Measurements from ENCODE around the gene CACNA1S.

CACNA1S gene

GRCh38 chr1:201006450-201006849, 105.8 kb downstream of the CACNA1S start:
- H3K4me3 ChIP-seq (ENCODE audit: low read length) = no peak overlapping the region
- no peaks in the 10 kb centered on the region for H3K9me2 ChIP-seq (replicated peaks; ENCODE audit: insufficient read depth, low read length)
- TF ChIP-seq EZH2phosphoT487 (IDR thresholded peaks at IDR 0.05; ENCODE audit: low read length) (no peak), EZH2 (optimal IDR thresholded peaks at IDR 0.05; ENCODE audit: low read depth, low read length) (no peak)
- TF ChIP-seq, protein P1, sequence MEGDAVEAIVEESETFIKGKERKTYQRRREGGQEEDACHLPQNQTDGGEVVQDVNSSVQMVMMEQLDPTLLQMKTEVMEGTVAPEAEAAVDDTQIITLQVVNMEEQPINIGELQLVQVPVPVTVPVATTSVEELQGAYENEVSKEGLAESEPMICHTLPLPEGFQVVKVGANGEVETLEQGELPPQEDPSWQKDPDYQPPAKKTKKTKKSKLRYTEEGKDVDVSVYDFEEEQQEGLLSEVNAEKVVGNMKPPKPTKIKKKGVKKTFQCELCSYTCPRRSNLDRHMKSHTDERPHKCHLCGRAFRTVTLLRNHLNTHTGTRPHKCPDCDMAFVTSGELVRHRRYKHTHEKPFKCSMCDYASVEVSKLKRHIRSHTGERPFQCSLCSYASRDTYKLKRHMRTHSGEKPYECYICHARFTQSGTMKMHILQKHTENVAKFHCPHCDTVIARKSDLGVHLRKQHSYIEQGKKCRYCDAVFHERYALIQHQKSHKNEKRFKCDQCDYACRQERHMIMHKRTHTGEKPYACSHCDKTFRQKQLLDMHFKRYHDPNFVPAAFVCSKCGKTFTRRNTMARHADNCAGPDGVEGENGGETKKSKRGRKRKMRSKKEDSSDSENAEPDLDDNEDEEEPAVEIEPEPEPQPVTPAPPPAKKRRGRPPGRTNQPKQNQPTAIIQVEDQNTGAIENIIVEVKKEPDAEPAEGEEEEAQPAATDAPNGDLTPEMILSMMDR (IDR thresholded peaks at IDR 0.05; ENCODE audit: low read length) = no peak
- no peaks in the 10 kb centered on the region; the same call in 1 of the 2 replicates for H3K36me3 ChIP-seq (replicated peaks; ENCODE audit: insufficient read depth, low read length)
- H3K4me1 ChIP-seq (ENCODE audit: low read length) = no peaks in the 10 kb centered on the region
- no peak overlapping the region for H3K27ac ChIP-seq (ENCODE audit: low read length)
- DNase-seq = no peak
- H2AFZ ChIP-seq (ENCODE audit: low read length) = no peak overlapping the region
- H3F3A ChIP-seq (ENCODE audit: insufficient read depth, low read length) = no peaks in the 10 kb centered on the region
- H3K27me3 ChIP-seq (replicated peaks; ENCODE audit: insufficient read depth, low read length) = no peaks in the 10 kb centered on the region
- H3K79me2 ChIP-seq (ENCODE audit: low read length) = peaks cover 56% of the 10 kb centered on the region
- H3K4me2 ChIP-seq (ENCODE audit: low read depth, low read length) = no peak overlapping the region
- H4K20me1 ChIP-seq (ENCODE audit: insufficient read depth, low read length) = no peaks in the 10 kb centered on the region; the same call in 1 of the 2 replicates
- H3K9me3 ChIP-seq (replicated peaks; ENCODE audit: insufficient read depth, low read length) = no peaks in the 10 kb centered on the region
- no peak overlapping the region for H3K9ac ChIP-seq (ENCODE audit: low read length)

- H3K9me2 ChIP-seq (replicated peaks; ENCODE audit: insufficient read depth, low read length) = no peaks in the 10 kb centered on the region
- no peak overlapping the region for H3K4me2 ChIP-seq (ENCODE audit: low read depth, low read length)
- no peak overlapping the region for H3K9ac ChIP-seq (ENCODE audit: low read length)
- H2AFZ ChIP-seq (ENCODE audit: low read length) = no peak overlapping the region
- no peak for DNase-seq
- H3K79me2 ChIP-seq (ENCODE audit: low read length) = peaks cover 39% of the 10 kb centered on the region
- H3K27me3 ChIP-seq (replicated peaks; ENCODE audit: insufficient read depth, low read length) = no peaks in the 10 kb centered on the region
- no peaks in the 10 kb centered on the region for H3F3A ChIP-seq (ENCODE audit: insufficient read depth, low read length)
- H3K36me3 ChIP-seq (replicated peaks; ENCODE audit: insufficient read depth, low read length) = no peaks in the 10 kb centered on the region; the same call in 1 of the 2 replicates
- H3K9me3 ChIP-seq (replicated peaks; ENCODE audit: insufficient read depth, low read length) = no peaks in the 10 kb centered on the region
- TF ChIP-seq EZH2phosphoT487 (IDR thresholded peaks at IDR 0.05; ENCODE audit: low read length) (no peak), EZH2 (optimal IDR thresholded peaks at IDR 0.05; ENCODE audit: low read depth, low read length) (no peak)
- TF ChIP-seq, protein P1 (IDR thresholded peaks at IDR 0.05; ENCODE audit: low read length) = no peak
- no peaks in the 10 kb centered on the region; the same call in 1 of the 2 replicates for H4K20me1 ChIP-seq (ENCODE audit: insufficient read depth, low read length)
- no peaks in the 10 kb centered on the region for H3K4me1 ChIP-seq (ENCODE audit: low read length)
- no peak overlapping the region for H3K4me3 ChIP-seq (ENCODE audit: low read length)
- H3K27ac ChIP-seq (ENCODE audit: low read length) = no peak overlapping the region
These were observed 107.5 kb downstream of the CACNA1S start for GRCh38 chr1:201004732-201005131.

DNA sequence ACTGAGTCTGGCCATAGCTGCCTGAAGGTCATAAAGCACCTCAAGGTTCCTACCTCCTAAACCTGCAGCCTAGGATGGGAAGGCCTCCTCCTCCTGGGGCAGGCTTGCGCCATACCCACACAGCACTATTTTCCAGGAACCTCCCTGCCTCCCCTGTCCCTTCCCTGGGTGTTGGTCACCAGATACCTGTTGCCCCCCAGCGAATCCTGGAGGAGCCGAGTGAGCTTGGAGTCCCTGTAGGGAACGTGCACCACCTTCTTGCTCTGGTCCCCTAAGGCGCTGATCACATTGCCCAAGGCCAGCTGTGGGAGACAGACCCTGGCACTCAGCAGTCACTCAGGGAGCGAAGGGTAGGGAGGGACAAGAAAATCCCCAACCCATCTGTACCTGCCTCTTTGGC, 108.1 kb downstream of the CACNA1S start:
- Histone ChIP-seq H3K79me2 (ENCODE audit: low read length) (peaks cover 33% of the 10 kb centered on the region), H3K27ac (ENCODE audit: low read length) (no peak overlapping the region), H3K4me2 (ENCODE audit: low read depth, low read length) (no peak overlapping the region), H3K9ac (ENCODE audit: low read length) (no peak overlapping the region), H2AFZ (ENCODE audit: low read length) (no peak overlapping the region), H3K4me1 (ENCODE audit: low read length) (no peaks in the 10 kb centered on the region), H3K27me3 (replicated peaks; ENCODE audit: insufficient read depth, low read length) (no peaks in the 10 kb centered on the region), H3K4me3 (ENCODE audit: low read length) (no peak overlapping the region), H3K9me2 (replicated peaks; ENCODE audit: insufficient read depth, low read length) (no peaks in the 10 kb centered on the region), H3K36me3 (replicated peaks; ENCODE audit: insufficient read depth, low read length) (no peaks in the 10 kb centered on the region; the same call in 1 of the 2 replicates), H3K9me3 (replicated peaks; ENCODE audit: insufficient read depth, low read length) (no peaks in the 10 kb centered on the region), H3F3A (ENCODE audit: insufficient read depth, low read length) (no peaks in the 10 kb centered on the region), H4K20me1 (ENCODE audit: insufficient read depth, low read length) (no peaks in the 10 kb centered on the region; the same call in 1 of the 2 replicates)
- TF ChIP-seq, protein P1 (IDR thresholded peaks at IDR 0.05; ENCODE audit: low read length) = no peak
- TF ChIP-seq EZH2phosphoT487 (IDR thresholded peaks at IDR 0.05; ENCODE audit: low read length) = no peak
- no peak for TF ChIP-seq EZH2 (optimal IDR thresholded peaks at IDR 0.05; ENCODE audit: low read depth, low read length)
- DNase-seq = no peak

Measured in MM.1S (cell line).